Tibial nerve (tissue), 4 donors: ENCODE data around the gene NRAS. TPM values are rescaled to one million over a fixed set of nuclear protein-coding genes. Genes with fewer than 3 reads are reported as not detected.

Source experiments
- DNase-seq, 2 donors: peaks; one replicate each; pipeline ENCODE4 v3.0.0-alpha.2; 2019; ENCODE audit warnings: low spot score in 2 of 2
- H3K27ac ChIP-seq, 4 donors: fragments of 200-600 bp; sonication (generic) in 3 of 4; one replicate each; pipeline ENCODE4 v1.5.1; 2017 to 2019; ENCODE audit warnings: mild to moderate bottlenecking in 1 of 4
- H3K27me3 ChIP-seq, 2 donors: fragments of 200-600 bp; sonication (generic) in 1 of 2; one replicate each; pipeline versions ENCODE4 v1.5.1 to v1.6.0; 2017 to 2019
- H3K36me3 ChIP-seq, 3 donors: fragments of 200-600 bp; sonication (generic); one replicate each; pipeline ENCODE4 v1.5.1; 2018 to 2019
- H3K4me1 ChIP-seq, 4 donors: fragments of 200-600 bp; sonication (generic) in 3 of 4; one replicate each; pipeline ENCODE4 v1.5.1; 2017 to 2019
- H3K4me3 ChIP-seq, 4 donors: fragments of 200-600 bp; sonication (generic) in 3 of 4; one replicate each; pipeline ENCODE4 v1.5.1; 2017 to 2019; ENCODE audit warnings: mild to moderate bottlenecking in 1 of 4, moderate library complexity in 1 of 4
- H3K9me3 ChIP-seq, 4 donors: fragments of 200-600 bp; sonication (generic) in 3 of 4; one replicate each; pipeline ENCODE4 v1.5.1; 2017 to 2019
- EP300 ChIP-seq, 2 donors: sonication (generic); formaldehyde crosslinking; IDR thresholded peaks; one replicate each; pipeline ENCODE4 v1.6.1; 2017; ENCODE audit warnings: antibody characterized with exemption in 2 of 2, mild to moderate bottlenecking in 1 of 2
- POLR2A ChIP-seq, 2 donors: fragments of 450-650 bp; IDR thresholded peaks; one replicate each; pipeline ENCODE4 v1.6.1; 2017; ENCODE audit warnings: antibody characterized with exemption in 2 of 2, mild to moderate bottlenecking in 2 of 2, moderate library complexity in 2 of 2
- WGBS, 2 donors: methylation state at CpG; one replicate each; pipeline ENCODE4 v1.1.5; 2018; 5-methylcytosine and 5-hydroxymethylcytosine counted together
- total RNA-seq, 4 donors: library from RNA; depleted of rRNA; stranded (reverse); fragments of >200 nt; gene quantifications; one replicate each; pipeline ENCODE4 v1.1.0, GENCODE V29; 2016
- TF ChIP-seq, protein P1 (sequence below), 5 experiments: fragments of 200-600 bp in 3 of 5; fragments of 450-650 bp in 2 of 5; sonication (generic) in 3 of 5; IDR thresholded peaks; one replicate each; pipeline ENCODE4 v1.5.1; 2016 to 2019; ENCODE audit warnings: antibody characterized with exemption in 5 of 5, mild to moderate bottlenecking in 3 of 5, moderate library complexity in 2 of 5

NRAS gene
- total RNA-seq, 4 donors from 2014 or later = 16.3 to 22.8 (median 20.1) TPM

DNA sequence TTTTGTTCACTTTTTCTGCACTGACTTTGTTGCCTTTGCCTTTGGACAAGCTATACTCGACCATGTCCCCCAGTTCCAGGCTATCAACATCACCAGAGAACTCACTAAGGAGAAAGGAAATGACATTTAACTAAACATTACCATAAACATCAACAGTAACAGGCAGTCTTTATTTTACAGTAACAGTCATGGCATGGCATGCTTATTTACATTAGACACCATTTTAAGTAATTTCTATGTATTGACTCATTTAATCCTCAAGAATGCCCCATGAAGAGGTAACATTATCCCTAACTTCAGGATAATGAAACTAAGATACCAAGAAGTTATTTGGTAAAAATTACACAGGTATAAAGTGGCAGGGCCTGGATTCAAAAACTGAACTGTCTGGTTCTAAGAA lies 8.7 kb upstream of the NRAS start:
- H3K36me3 ChIP-seq = peaks cover 0 to 91% (median 35%) of the 10 kb centered on the region in 3 donors
- TF ChIP-seq, protein P1, sequence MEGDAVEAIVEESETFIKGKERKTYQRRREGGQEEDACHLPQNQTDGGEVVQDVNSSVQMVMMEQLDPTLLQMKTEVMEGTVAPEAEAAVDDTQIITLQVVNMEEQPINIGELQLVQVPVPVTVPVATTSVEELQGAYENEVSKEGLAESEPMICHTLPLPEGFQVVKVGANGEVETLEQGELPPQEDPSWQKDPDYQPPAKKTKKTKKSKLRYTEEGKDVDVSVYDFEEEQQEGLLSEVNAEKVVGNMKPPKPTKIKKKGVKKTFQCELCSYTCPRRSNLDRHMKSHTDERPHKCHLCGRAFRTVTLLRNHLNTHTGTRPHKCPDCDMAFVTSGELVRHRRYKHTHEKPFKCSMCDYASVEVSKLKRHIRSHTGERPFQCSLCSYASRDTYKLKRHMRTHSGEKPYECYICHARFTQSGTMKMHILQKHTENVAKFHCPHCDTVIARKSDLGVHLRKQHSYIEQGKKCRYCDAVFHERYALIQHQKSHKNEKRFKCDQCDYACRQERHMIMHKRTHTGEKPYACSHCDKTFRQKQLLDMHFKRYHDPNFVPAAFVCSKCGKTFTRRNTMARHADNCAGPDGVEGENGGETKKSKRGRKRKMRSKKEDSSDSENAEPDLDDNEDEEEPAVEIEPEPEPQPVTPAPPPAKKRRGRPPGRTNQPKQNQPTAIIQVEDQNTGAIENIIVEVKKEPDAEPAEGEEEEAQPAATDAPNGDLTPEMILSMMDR (IDR thresholded peaks at IDR 0.05) = no peak
- TF ChIP-seq EP300 (IDR thresholded peaks at IDR 0.05) (no peak), POLR2A (IDR thresholded peaks at IDR 0.05) (no peak)
- WGBS, 2 donors = 85 to 87% methylated on average over 1 of the region's 1 CpG

DNA sequence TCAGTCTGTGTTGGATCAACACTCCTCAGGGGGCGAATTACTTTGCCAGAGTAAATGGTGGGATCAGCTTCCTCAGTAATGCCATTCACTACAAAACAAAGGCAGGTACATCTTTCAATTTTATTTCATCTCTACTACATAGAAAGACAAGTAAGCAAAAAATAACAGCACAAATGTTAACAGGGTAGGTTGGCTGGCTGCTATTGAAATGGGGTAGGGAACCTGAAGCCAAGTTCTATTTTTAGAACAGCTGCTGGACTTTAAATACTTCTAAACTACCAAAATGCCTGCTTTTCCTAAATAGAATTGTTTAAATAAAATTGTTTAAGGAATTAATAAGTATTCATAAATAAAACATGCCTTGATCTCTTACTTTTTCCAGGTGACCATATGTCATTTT lies 7.3 kb upstream of the NRAS start:
- peaks cover 2 to 93% (median 33%) of the 10 kb centered on the region in 3 donors for H3K36me3 ChIP-seq
- H3K27me3 ChIP-seq = no peaks in the 10 kb centered on the region
- no peak overlapping the region for H3K27ac ChIP-seq
- no peaks in the 10 kb centered on the region for H3K9me3 ChIP-seq
- no peak for DNase-seq
- H3K4me1 ChIP-seq = no peaks in the 10 kb centered on the region
- H3K4me3 ChIP-seq = no peak overlapping the region
- 92 to 100% methylated on average over 1 of the region's 1 CpG for WGBS, 2 donors
- TF ChIP-seq, protein P1 (IDR thresholded peaks at IDR 0.05) = no peak
- TF ChIP-seq EP300 (IDR thresholded peaks at IDR 0.05) = no peak
- TF ChIP-seq POLR2A (IDR thresholded peaks at IDR 0.05) = no peak

More for the DNA sequence above, 8.7 kb upstream of the NRAS start:
- Histone ChIP-seq H3K27me3 (no peaks in the 10 kb centered on the region), H3K9me3 (no peaks in the 10 kb centered on the region), H3K27ac (no peak overlapping the region), H3K4me3 (no peak overlapping the region), H3K4me1 (peaks cover 0 to 6% (median 0%) of the 10 kb centered on the region in 4 donors)
- no peak for DNase-seq

DNA sequence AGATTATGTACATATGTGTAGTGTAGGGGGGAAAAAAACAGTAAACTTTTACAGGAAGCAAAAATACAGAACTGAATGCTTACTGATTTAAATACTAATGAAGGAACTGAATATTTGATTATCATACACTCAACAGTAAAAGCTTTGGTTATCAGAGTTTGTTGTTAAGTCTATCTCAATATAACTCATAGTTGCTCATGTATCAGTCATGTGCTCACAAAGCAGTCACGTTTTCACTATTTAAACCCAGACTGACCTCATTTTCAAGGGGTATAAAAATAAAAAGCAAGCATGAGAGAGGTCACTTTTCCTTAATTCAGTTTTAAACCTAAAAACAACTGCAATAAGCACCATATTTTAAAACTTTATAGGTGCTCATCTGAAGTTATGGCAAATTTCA lies 6.9 kb upstream of the NRAS start:
- TF ChIP-seq POLR2A (IDR thresholded peaks at IDR 0.05) (no peak), EP300 (IDR thresholded peaks at IDR 0.05) (no peak)
- TF ChIP-seq, protein P1 (IDR thresholded peaks at IDR 0.05) = no peak
- Histone ChIP-seq H3K4me3 (no peak overlapping the region), H3K27ac (no peak overlapping the region), H3K36me3 (peaks cover 3 to 95% (median 38%) of the 10 kb centered on the region in 3 donors), H3K9me3 (no peaks in the 10 kb centered on the region), H3K4me1 (no peaks in the 10 kb centered on the region), H3K27me3 (no peaks in the 10 kb centered on the region)
- 0 to 28% methylated on average over 1 of the region's 1 CpG for WGBS, 2 donors
- DNase-seq = no peak

DNA sequence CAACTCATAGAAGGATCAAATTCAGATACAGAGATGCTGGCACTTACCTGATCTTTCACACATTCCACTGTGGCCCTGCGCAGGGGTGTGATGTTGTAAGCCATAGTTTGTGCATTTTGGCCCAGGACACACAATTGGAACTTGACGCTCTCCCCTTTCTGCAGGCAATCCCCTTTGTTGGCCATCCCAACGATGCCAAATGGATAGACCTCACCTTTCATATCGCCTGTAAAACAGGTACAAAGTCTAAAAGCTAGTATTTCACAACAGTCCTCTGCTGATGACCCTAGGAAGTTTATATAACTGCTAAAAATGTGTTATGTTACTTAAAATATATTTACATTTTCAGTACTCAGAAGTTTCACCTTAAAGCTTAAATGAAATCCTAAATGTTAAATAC lies 3.9 kb upstream of the NRAS start:
- H3K9me3 ChIP-seq = no peaks in the 10 kb centered on the region
- peaks cover 3 to 81% (median 34%) of the 10 kb centered on the region in 3 donors for H3K36me3 ChIP-seq
- TF ChIP-seq EP300 (IDR thresholded peaks at IDR 0.05) = no peak
- TF ChIP-seq, protein P1 (IDR thresholded peaks at IDR 0.05) = no peak
- no peak for TF ChIP-seq POLR2A (IDR thresholded peaks at IDR 0.05)
- no peak overlapping the region for H3K4me3 ChIP-seq
- H3K27ac ChIP-seq = no peak overlapping the region
- 90 to 94% methylated on average over 4 of the region's 4 CpGs for WGBS, 2 donors
- H3K27me3 ChIP-seq = no peaks in the 10 kb centered on the region
- no peak for DNase-seq
- peaks cover 0 to 13% (median 8%) of the 10 kb centered on the region in 4 donors for H3K4me1 ChIP-seq

DNA sequence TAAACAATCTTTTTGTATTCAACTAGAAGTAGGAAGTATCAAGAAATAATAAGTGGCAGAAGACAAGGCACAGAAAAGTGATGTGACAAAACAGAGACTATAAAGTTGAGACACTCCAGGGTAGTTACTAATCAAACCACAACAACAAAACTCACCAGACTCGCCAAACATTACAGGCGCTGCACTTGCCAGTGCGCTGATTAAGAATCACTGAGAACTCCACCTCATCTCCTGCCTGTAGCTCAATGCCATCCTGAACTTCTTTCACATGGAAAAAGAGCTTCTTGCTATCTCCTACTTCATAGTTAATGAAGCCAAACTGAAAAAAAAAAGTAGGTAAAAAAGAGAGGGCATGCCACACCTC lies 2.8 kb upstream of the NRAS start:
- Histone ChIP-seq H3K4me3 (no peak overlapping the region), H3K27me3 (no peaks in the 10 kb centered on the region), H3K36me3 (peaks cover 3 to 70% (median 25%) of the 10 kb centered on the region in 3 donors), H3K9me3 (no peaks in the 10 kb centered on the region), H3K4me1 (peaks cover 0 to 22% (median 14%) of the 10 kb centered on the region in 4 donors), H3K27ac (no peak overlapping the region)
- 88 to 90% methylated on average over 3 of the region's 3 CpGs for WGBS, 2 donors
- DNase-seq = no peak
- no peak for TF ChIP-seq POLR2A (IDR thresholded peaks at IDR 0.05)
- TF ChIP-seq, protein P1 (IDR thresholded peaks at IDR 0.05) = no peak
- TF ChIP-seq EP300 (IDR thresholded peaks at IDR 0.05) = no peak
